ENCODE measurements around the gene TLR1. TPM values are rescaled to one million over a fixed set of nuclear protein-coding genes. Genes with fewer than 3 reads are reported as not detected.
"Not testable (repeated sequence)": the region's sequence is repeated elsewhere in the genome, so short reads cannot be mapped to it uniquely, and the experiment has no call there.

The TLR1 gene
- total RNA-seq, 1 experiment from 2014 or later = 0.03 TPM

DNA sequence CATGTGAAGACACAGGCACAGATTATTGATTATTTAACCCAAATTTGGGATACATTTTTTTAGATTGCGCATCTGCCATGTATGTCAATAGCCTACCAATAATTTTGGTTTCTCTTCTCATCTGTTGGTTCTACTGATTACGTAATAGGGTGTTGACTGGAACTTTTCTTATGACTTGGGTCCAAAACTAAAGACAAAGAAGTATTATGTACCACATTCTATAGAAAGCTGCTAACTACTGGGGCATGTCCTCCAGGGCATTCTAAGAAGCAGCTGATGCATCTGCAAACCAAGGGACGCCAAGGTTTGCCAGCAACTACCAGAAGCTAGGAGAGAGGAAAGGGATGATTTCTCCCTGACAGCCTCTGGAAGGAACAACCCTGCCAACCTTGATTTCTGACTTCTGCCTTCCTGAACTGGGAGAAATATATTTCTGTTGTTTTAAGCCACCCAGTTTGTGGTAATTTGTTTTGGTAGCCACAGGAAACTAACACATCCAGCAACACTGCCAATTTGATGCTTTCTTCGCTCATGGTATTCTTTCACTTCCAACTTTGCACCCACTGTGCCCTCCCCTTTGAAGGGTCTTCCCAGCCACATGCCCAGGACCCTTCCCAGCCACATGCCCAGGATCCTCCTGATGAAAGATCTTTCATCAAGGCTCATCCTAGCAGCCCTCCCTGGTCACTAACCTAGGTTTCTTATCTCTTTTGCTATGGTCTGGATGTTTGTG, 15.9 kb upstream of the TLR1 start:
- Histone ChIP-seq H3K36me3 (replicated peaks; ENCODE audit: control insufficient read depth, insufficient read depth, low read length) (no peaks in the 10 kb centered on the region), H3K4me3 (ENCODE audit: insufficient read depth, low read depth, low read length) (no peak overlapping the region), H3K27me3 (ENCODE audit: control insufficient read depth, insufficient read depth, low read length) (no peaks in the 10 kb centered on the region)
- DNase-seq = no peak

GRCh38 chr4:38819569-38819968, 15.0 kb upstream of the TLR1 start:
- H3K4me3 ChIP-seq (ENCODE audit: insufficient read depth, low read depth, low read length) = no peak overlapping the region
- no peaks in the 10 kb centered on the region for H3K27me3 ChIP-seq (ENCODE audit: control insufficient read depth, insufficient read depth, low read length)
- no peak for DNase-seq
- H3K36me3 ChIP-seq (replicated peaks; ENCODE audit: control insufficient read depth, insufficient read depth, low read length) = no peaks in the 10 kb centered on the region

GRCh38 chr4:38818441-38818976, 13.9 kb upstream of the TLR1 start:
- no peaks in the 10 kb centered on the region for H3K27me3 ChIP-seq (ENCODE audit: control insufficient read depth, insufficient read depth, low read length)
- DNase-seq = no peak
- no peaks in the 10 kb centered on the region for H3K36me3 ChIP-seq (replicated peaks; ENCODE audit: control insufficient read depth, insufficient read depth, low read length)
- no peak overlapping the region for H3K4me3 ChIP-seq (ENCODE audit: insufficient read depth, low read depth, low read length)

DNA sequence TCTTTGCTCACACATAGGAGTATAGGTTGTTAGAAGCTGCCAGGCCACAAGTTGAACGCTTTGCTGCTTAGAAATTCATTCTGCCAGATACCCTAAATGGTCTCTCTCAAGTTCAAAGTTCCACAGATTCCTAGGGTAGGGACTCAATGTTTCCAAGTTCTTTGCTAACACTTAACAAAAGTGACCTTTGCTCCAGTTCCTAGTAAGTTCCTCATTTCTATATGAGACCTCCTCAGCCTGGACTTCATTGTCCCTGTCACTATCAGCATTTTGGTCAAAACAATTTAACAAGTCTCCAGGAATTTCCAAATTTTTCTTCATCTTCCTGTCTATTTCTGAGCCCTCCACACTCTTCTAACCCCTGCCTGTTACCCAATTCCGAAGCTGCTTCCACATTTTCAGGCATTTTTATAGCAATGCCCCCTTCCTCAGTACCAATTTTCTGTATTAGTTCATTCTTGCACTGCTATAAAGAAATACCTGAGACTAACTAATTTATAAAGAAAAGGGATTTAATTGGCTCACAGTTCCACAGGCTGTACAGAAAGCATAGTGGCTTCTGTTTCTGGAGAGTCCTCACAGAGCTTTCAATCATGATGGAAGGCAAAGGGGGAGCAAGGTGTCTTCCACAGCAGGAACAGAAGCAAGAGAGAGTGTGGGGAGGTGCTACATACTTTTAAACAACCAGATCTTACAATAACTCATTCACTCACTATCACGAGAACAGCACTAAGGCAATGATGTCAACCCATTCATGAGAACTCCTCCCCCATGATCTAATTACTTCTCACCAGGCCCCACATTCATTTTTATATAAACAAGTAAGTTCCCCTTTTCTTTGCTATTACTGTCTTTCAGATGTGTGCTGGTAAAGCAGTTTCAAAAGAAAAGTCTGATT, 11.5 kb upstream of the TLR1 start:
- Histone ChIP-seq H3K27me3 (ENCODE audit: control insufficient read depth, insufficient read depth, low read length) (no peaks in the 10 kb centered on the region), H3K36me3 (replicated peaks; ENCODE audit: control insufficient read depth, insufficient read depth, low read length) (no peaks in the 10 kb centered on the region), H3K4me3 (ENCODE audit: insufficient read depth, low read depth, low read length) (no peak overlapping the region)
- DNase-seq = no peak

DNA sequence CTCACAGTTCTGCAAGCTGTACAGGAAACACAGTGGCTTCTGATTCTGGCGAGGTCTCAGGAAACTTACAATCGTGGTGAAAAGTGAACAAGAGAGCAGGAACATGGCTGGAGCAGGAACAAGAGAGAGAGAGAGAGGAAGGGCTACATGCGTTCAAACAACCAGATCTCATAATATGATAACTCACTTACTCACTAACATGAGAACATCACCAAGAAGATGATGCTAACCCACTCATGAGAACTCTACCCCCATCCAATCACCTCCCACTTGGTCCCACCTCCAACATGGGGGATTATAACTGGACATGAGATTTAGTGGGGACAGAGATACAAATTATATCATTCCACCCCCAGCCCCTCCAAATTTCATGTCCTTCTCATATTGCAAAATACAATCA, 9.8 kb upstream of the TLR1 start:
- no peaks in the 10 kb centered on the region for H3K27me3 ChIP-seq (ENCODE audit: control insufficient read depth, insufficient read depth, low read length)
- no peaks in the 10 kb centered on the region for H3K36me3 ChIP-seq (replicated peaks; ENCODE audit: control insufficient read depth, insufficient read depth, low read length)
- H3K4me3 ChIP-seq (ENCODE audit: insufficient read depth, low read depth, low read length) = no peak overlapping the region
- no peak for DNase-seq

GRCh38 chr4:38811297-38811696, 6.7 kb upstream of the TLR1 start:
- no peak overlapping the region for H3K4me3 ChIP-seq (ENCODE audit: insufficient read depth, low read depth, low read length)
- H3K27me3 ChIP-seq (ENCODE audit: control insufficient read depth, insufficient read depth, low read length) = no peaks in the 10 kb centered on the region
- no peak for DNase-seq
- H3K36me3 ChIP-seq (replicated peaks; ENCODE audit: control insufficient read depth, insufficient read depth, low read length) = no peaks in the 10 kb centered on the region

- H3K4me3 ChIP-seq (ENCODE audit: insufficient read depth, low read depth, low read length); H3K36me3 ChIP-seq (replicated peaks; ENCODE audit: control insufficient read depth, insufficient read depth, low read length); H3K27me3 ChIP-seq (ENCODE audit: control insufficient read depth, insufficient read depth, low read length); DNase-seq: not testable (repeated sequence)
Measured at GRCh38 chr4:38807462-38807861, 2.9 kb upstream of the TLR1 start.

DNA sequence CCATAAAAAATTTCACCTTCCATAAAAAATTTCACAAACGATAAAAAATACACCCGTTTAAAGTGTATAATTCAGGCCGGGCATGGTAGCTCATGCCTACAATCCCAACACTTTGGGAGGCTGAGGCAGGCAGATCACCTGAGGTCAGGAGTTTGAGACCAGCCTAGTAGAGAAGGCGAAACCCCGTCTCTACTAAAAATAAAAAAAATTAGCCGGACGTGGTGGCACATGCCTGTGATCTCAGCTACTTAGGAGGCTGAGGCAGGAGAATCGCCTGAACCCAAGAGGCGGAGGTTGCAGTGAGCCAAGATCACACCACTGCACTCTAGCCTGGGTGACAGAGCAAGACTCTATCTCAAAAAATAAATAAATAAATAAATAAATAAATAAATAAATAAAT, 1.7 kb upstream of the TLR1 start:
- DNase-seq; H3K36me3 ChIP-seq (replicated peaks; ENCODE audit: control insufficient read depth, insufficient read depth, low read length); H3K4me3 ChIP-seq (ENCODE audit: insufficient read depth, low read depth, low read length); H3K27me3 ChIP-seq (ENCODE audit: control insufficient read depth, insufficient read depth, low read length): not testable (repeated sequence)

DNA sequence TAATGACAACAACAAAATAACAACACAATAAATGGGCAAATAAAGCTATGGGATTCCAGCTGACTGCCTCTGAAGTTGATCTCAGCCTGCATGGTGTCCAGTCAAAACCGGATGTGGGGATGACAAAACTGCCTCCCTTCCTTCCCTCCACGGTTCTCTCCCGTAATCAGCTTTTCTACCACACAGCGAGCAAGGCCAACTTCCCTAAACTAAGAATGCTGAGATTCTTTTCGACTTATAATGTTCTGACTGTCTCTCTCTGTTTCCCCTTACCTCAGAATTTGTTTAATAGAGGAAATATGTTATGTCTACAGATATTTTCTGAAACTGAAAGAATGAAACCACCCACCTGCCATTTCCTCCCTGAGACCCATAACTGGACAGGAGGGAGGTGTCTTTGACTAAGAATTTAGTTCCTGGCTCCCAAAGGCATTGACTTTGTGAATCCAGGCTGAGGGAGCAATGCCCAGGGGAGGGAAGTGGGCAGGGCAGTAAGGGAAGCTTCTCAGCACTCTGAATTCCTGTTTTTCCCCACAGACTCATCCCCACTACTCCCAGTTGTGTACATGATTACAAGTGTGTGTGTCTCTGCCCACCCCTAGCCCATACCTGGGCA, 1.0 kb upstream of the TLR1 start:
- no peak overlapping the region for H3K4me3 ChIP-seq (ENCODE audit: insufficient read depth, low read depth, low read length)
- no peaks in the 10 kb centered on the region for H3K36me3 ChIP-seq (replicated peaks; ENCODE audit: control insufficient read depth, insufficient read depth, low read length)
- no peak for DNase-seq
- no peaks in the 10 kb centered on the region for H3K27me3 ChIP-seq (ENCODE audit: control insufficient read depth, insufficient read depth, low read length)

DNA sequence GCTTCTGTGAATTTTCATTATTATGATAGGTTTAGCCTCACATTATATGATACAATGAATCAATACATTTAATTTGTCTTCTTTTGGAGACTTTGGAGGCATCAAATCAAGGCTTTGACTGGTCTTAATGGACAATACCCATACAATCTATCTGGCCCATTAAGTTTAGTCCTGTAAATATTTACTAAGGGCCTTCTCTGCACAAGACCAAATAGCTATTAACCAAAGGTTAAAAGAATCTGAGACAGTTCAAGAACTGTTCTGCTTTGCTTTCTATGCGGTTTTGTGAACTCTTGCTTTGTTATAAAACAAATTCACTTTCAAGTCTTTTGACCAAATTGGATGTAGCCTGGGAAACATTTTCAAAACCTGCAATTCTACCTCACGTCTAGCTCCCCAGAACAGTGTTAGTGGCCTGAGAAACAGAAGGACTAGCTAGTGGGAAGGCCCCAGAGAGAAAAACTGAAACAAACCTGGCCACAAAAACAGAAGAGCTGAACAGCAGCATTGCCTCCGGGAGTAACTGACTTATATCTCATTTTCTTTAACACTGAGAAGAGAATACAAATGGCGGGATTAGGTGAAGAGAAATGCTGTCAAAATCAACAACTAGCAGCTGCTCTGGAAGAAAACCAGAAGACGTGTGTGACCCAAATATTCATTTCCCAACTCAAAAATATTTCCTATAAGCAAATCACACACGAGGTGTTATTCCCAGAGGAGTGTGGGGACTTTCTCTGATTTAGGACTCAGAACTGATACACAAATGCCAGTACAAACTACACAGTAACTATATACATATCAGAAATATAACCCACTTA, 548 bp downstream of the TLR1 start:
- Histone ChIP-seq H3K27me3 (ENCODE audit: control insufficient read depth, insufficient read depth, low read length) (no peaks in the 10 kb centered on the region), H3K36me3 (replicated peaks; ENCODE audit: control insufficient read depth, insufficient read depth, low read length) (no peaks in the 10 kb centered on the region), H3K4me3 (ENCODE audit: insufficient read depth, low read depth, low read length) (no peak overlapping the region)
- no peak for DNase-seq

GRCh38 chr4:38802561-38803355, 1.8 kb downstream of the TLR1 start:
- Histone ChIP-seq H3K27me3 (ENCODE audit: control insufficient read depth, insufficient read depth, low read length) (no peaks in the 10 kb centered on the region), H3K4me3 (ENCODE audit: insufficient read depth, low read depth, low read length) (no peak overlapping the region), H3K36me3 (replicated peaks; ENCODE audit: control insufficient read depth, insufficient read depth, low read length) (no peaks in the 10 kb centered on the region)
- no peak for DNase-seq

GRCh38 chr4:38800961-38801450, 3.6 kb downstream of the TLR1 start:
- Histone ChIP-seq H3K36me3 (replicated peaks; ENCODE audit: control insufficient read depth, insufficient read depth, low read length) (no peaks in the 10 kb centered on the region), H3K27me3 (ENCODE audit: control insufficient read depth, insufficient read depth, low read length) (no peaks in the 10 kb centered on the region), H3K4me3 (ENCODE audit: insufficient read depth, low read depth, low read length) (no peak overlapping the region)
- no peak for DNase-seq

DNA sequence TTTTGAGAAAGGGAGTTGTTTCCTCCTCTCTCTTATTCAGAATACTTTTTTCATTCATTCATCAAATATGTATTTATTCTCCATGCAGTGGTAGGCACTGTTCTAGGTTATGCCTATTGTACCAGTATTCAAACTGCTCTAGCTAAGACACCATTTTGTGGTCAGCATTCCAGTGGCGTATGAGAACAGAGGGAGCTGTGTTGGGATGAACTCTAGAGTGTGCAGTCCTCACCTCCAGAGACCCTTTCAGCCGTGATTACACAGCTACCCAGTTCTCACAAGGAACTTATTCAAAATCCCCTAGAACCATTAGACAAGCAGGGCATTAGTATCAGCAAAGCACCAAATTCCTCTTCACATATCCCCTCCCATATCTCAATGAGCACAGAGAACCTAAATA, 4.2 kb downstream of the TLR1 start:
- DNase-seq = no peak
- H3K27me3 ChIP-seq (ENCODE audit: control insufficient read depth, insufficient read depth, low read length) = no peaks in the 10 kb centered on the region
- H3K4me3 ChIP-seq (ENCODE audit: insufficient read depth, low read depth, low read length) = no peak overlapping the region
- H3K36me3 ChIP-seq (replicated peaks; ENCODE audit: control insufficient read depth, insufficient read depth, low read length) = no peaks in the 10 kb centered on the region
